GM10248 (cell line): Measurements from ENCODE around the gene MDN1.
"Not testable (repeated sequence)": the region's sequence is repeated elsewhere in the genome, so short reads cannot be mapped to it uniquely, and the experiment has no call there.

Experiments used
- CTCF ChIA-PET: fragments of 300-600 bp; sonication (Branson Sonifier 250); formaldehyde crosslinking; extraction: SDS; loops from one replicate; lab custom pipeline; 2021; ENCODE audit warnings: antibody characterized with exemption; lab: Yijun Ruan, JAX
- POLR2A ChIA-PET: fragments of 350-650 bp; sonication (Branson Sonifier 250); formaldehyde crosslinking; extraction: SDS; loops from one replicate; lab custom pipeline; 2020; ENCODE audit warnings: antibody characterized with exemption; lab: Yijun Ruan, JAX
- DNase-seq: peaks from one replicate; pipeline ENCODE4 v3.0.0; 2012; ENCODE audit errors: extremely low spot score
- CTCF ChIP-seq: IDR thresholded peaks from 2 replicates; pipeline ENCODE4 v1.5.1; 2012; ENCODE audit warnings: mild to moderate bottlenecking, low read depth; ENCODE audit errors: extremely low read depth, missing control alignments, control extremely low read depth

The MDN1 gene

GRCh38 chr6:89644864-89645263, 174.7 kb downstream of the MDN1 start:
- ChIA-PET POLR2A (no interaction called here), CTCF (no interaction called here)
- no peak for DNase-seq
- no peak for TF ChIP-seq CTCF

- CTCF ChIA-PET, result interaction anchor here (1.7 kb wide), 1 partner anchor 10 kb away, joined by 5 read pairs; no protein-coding TSS in a partner anchor
- DNase-seq, result no peak
- POLR2A ChIA-PET, result no interaction called here
- no peak for TF ChIP-seq CTCF
These were observed 176.2 kb downstream of the MDN1 start for GRCh38 chr6:89643406-89643805.

- no peak for TF ChIP-seq CTCF
- ChIA-PET CTCF (interaction anchor here (1.0 to 1.7 kb wide), 2 partner anchors 11 to 210 kb away, joined by 3 to 5 read pairs; no protein-coding TSS in a partner anchor), POLR2A (no interaction called here)
- no peak for DNase-seq
These were observed 176.6 kb downstream of the MDN1 start for GRCh38 chr6:89642956-89643355.

GRCh38 chr6:89641581-89641980, 178.0 kb downstream of the MDN1 start:
- DNase-seq, POLR2A ChIA-PET: not testable (repeated sequence)
- CTCF ChIA-PET, result interaction anchor here (1.0 to 1.4 kb wide), 2 partner anchors 32 to 269 kb away, joined by 3 to 4 read pairs; no protein-coding TSS in a partner anchor

- CTCF ChIA-PET, result interaction anchor here (1.0 to 1.4 kb wide), 4 partner anchors 8 to 269 kb away, joined by 3 to 4 read pairs (median 3); no protein-coding TSS in a partner anchor
- POLR2A ChIA-PET, result interaction anchor here (0.6 kb wide), 1 partner anchor 295 kb away, joined by 4 read pairs; no protein-coding TSS in a partner anchor
- no peak for TF ChIP-seq CTCF
- no peak for DNase-seq
These were observed 178.8 kb downstream of the MDN1 start for GRCh38 chr6:89640804-89641203.

DNA sequence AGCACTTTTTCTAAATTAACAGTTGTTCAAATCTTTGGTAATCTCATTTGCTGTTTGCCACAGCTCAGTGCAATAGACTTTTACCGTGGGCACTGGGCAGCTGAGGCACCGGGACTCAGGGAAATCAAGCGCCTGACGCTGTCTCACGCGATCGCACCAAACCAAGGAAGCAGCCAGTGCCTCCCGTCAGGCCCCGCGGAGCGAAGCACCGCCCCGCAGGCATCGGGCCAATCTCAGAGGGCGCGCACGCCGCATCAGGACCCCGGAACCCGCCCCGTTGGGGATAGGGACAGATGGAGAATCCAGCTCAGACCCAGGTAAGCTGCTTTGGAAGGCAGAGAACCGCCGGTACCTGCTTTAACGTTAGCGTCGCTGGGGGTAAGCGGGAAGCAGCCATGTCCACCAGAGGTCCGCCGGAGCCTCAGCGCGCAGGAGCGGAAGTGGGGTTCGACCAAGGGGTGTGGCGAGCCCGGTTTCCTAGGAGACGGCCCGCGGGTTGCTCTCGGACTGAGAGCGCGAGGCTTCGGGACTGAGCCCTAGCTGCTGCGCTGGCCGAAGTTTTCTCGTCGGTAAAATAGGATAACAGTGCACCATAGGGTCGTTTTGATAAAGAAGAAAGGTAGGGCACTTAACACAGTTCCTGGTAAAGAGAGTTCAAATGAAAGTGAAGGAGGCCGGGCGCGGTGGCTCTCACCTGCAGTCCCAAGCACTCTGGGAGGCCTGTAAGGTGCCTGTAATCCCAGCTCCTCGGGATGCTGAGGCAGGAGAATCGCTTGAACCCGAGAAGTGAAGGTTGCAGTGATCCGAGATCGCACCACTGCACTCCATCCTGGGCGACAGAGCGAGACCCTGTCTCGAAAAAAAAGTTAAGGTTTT, 181.0 kb downstream of the MDN1 start, which contains the start of gene LYRM2:
LYRM2 (minus strand) TSS at position 428 of the 876 bp plus-strand sequence; CDS start at position 397, 31 bp downstream.
- ChIA-PET POLR2A (no interaction called here), CTCF (interaction anchor here (0.7 to 2.9 kb wide), 12 partner anchors 10 to 272 kb away, joined by 3 to 15 read pairs (median 4); no protein-coding TSS in a partner anchor)
- DNase-seq, result peak; percentile 94
- no peak for TF ChIP-seq CTCF

DNA sequence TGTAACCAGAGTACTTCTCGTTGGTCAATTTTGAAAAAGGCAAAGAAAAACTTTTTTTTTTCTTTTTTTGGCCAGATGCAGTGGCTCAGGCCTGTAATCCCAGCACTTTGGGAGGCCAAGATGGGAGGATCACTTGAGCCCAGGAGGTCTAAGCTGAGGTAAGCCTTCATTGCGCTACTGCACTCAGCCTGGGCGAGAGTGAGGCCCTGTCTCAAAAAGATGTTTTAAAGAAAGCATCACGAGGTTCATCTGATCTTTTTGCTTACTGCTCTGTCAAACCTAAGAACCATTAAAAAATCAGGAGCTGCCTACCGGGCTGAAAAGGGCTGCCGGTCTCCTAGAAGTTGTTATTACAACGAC, 181.7 kb downstream of the MDN1 start:
- no peak for DNase-seq
- ChIA-PET POLR2A (no interaction called here), CTCF (interaction anchor here (1.1 to 2.9 kb wide), 9 partner anchors 10 to 271 kb away, joined by 3 to 15 read pairs (median 4); no protein-coding TSS in a partner anchor)
- TF ChIP-seq CTCF, result no peak

GRCh38 chr6:89636412-89636811, 183.2 kb downstream of the MDN1 start:
- ChIA-PET CTCF (interaction anchor here (1.0 to 1.2 kb wide), 2 partner anchors 204 to 269 kb away, joined by 4 read pairs; no protein-coding TSS in a partner anchor), POLR2A (interaction anchor here (0.7 kb wide), 1 partner anchor 135 kb away, joined by 3 read pairs; no protein-coding TSS in a partner anchor)
- DNase-seq, result not testable (repeated sequence)
